ENCODE results near the gene BCAP29. TPM values are rescaled to one million over a fixed set of nuclear protein-coding genes. Genes with fewer than 3 reads are reported as not detected.

The BCAP29 gene
- total and polyA plus RNA-seq, 9 of the 15 experiments (the other 6 are each of a cell fraction or from before 2014, with no cell fraction given), result 63.4 to 137 (median 79.7) TPM

- TF ChIP-seq REST (IDR thresholded peaks at IDR 0.05; ENCODE audit: borderline replicate concordance), result 0 out of 2 replicates have a peak, but pooled peaks have one; percentile 30
- no peak for TF ChIP-seq REST (CRISPR knock-in tag; IDR thresholded peaks at IDR 0.05; ENCODE audit: low read depth)
- no peak for TF ChIP-seq SNIP1 (IDR thresholded peaks at IDR 0.05; ENCODE audit: low read depth)
- TF ChIP-seq MEIS2 (IDR thresholded peaks at IDR 0.05; ENCODE audit: partially characterized antibody), result no peak
- no peak for TF ChIP-seq ZNF224 (CRISPR knock-in tag; IDR thresholded peaks at IDR 0.05)
- no peak for TF ChIP-seq MTA1 (IDR thresholded peaks at IDR 0.05; ENCODE audit: borderline replicate concordance)
These were observed 15.3 kb upstream of the BCAP29 start (continued) for GRCh38 chr7:107564553-107565298.
